ENCODE results near the gene SH3PXD2A.

Gene SH3PXD2A

DNA sequence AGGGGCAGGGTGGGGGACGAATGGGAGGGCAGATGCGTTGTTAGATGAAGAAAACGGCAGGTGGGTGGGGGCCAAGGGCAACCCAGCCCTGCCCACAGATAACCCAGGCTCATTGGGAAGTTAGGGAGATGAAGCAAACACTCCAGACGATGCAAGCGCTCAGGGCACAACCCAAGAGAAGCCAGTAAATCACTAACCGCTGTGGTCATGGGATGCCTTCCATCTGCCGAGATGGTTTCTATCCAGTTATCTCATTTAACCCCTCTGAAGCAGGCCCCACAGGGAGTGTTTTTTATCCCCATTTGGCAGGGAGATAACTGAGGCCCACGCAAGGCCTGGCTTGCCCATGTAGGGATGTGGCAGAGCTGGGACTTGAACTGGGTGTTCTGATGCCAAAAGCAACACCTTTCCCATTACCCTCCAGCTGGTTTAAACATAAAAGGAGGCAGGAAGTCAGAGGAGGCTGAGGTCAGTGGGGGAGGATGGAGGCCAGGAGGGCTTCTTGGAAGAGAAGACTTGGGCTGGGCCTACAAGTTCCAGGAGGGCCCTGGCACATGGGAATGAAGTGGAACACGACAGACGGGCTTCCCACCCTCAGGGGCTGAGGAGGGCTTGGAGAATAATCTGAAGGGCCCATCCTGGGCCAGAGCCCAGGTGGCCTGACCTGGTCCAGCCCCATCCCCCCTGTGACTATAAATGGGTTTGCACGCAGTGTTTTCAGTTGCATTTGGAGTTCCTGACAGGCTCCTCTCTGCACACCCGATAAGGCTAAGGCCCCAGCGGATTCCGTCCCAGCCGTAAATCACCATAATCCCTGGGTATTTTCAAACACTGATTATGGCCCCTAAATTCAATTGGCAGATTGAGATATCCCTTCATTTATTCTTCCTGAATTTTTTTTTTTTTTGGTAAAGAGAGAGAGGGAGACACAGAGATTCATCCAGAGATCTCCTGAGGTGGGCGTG lies 281.0 kb downstream of the SH3PXD2A start:
- H3K36me3 ChIP-seq (ENCODE audit: control insufficient read depth, insufficient read depth, low read length), result no peaks in the 10 kb centered on the region
- H3K9me3 ChIP-seq (ENCODE audit: control insufficient read depth, insufficient read depth, low read length), result no peaks in the 10 kb centered on the region
- no peak overlapping the region for H3K27ac ChIP-seq (ENCODE audit: low read length)
- no peak overlapping the region for H3K4me3 ChIP-seq (ENCODE audit: low read length)
- no peak for DNase-seq (ENCODE audit: low read depth, low spot score)
- no peaks in the 10 kb centered on the region for H3K27me3 ChIP-seq (ENCODE audit: control insufficient read depth, insufficient read depth, low read length)
- WGBS (ENCODE audit: insufficient coverage, insufficient read length), result no CpG with 5 or more reads among the region's 16 CpGs
- no peaks in the 10 kb centered on the region; the same call in 1 of the 2 replicates for H3K4me1 ChIP-seq (ENCODE audit: control insufficient read depth, insufficient read depth, low read length)

GRCh38 chr10:103573205-103573487 lies 282.2 kb downstream of the SH3PXD2A start:
- no peak overlapping the region for H3K4me3 ChIP-seq (ENCODE audit: low read length)
- no peaks in the 10 kb centered on the region for H3K36me3 ChIP-seq (ENCODE audit: control insufficient read depth, insufficient read depth, low read length)
- H3K4me1 ChIP-seq (ENCODE audit: control insufficient read depth, insufficient read depth, low read length), result no peaks in the 10 kb centered on the region; the same call in 1 of the 2 replicates
- H3K9me3 ChIP-seq (ENCODE audit: control insufficient read depth, insufficient read depth, low read length), result no peaks in the 10 kb centered on the region
- H3K27ac ChIP-seq (ENCODE audit: low read length), result no peak overlapping the region
- no peak for DNase-seq (ENCODE audit: low read depth, low spot score)
- WGBS (ENCODE audit: insufficient coverage, insufficient read length), result no CpG with 5 or more reads among the region's 7 CpGs
- no peaks in the 10 kb centered on the region for H3K27me3 ChIP-seq (ENCODE audit: control insufficient read depth, insufficient read depth, low read length)

DNA sequence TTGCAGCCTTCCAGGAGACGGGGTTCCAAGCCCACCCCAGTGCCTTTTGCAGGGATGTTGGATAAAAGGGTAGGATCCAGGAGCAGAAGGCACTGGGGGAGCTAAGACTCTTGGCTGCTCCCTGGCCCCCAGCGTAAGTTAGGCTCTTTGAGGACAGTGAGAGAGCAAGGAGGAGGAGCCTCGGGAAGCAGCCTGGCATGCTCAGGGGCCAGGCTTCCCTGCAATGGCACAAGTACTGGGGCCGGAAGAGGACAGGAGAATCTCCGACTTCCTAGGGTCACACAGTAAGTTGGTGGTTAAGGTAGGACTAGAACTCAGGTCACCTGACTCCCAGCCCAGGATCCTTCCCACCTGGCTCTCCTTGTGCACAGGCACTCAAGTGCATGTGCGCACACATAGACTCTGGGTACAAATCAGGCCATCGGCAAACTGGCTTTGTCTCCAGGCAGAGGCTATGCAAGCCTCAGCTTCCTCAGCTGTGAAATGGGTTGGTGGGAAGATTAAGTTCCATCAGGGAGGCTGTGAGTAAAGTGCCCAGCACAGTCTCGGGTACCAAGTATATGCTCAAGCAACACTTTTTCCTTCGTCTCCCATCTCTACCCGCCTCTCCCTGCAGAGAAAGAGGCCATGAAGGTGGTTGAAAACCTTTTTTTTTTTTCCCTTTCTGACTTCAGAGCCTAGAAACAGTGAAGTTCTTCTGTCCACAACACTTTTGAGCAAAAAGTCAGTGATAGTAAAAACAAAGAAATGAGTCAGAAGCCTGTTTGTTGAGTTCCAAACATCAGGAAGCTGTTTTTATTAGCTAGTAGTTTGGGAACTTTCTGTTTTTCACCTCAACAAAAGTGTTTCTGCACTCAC lies 282.8 kb downstream of the SH3PXD2A start:
- WGBS (ENCODE audit: insufficient coverage, insufficient read length), result no CpG with 5 or more reads among the region's 10 CpGs
- H3K27ac ChIP-seq (ENCODE audit: low read length), result no peak overlapping the region
- H3K27me3 ChIP-seq (ENCODE audit: control insufficient read depth, insufficient read depth, low read length), result no peaks in the 10 kb centered on the region
- no peak overlapping the region for H3K4me3 ChIP-seq (ENCODE audit: low read length)
- no peaks in the 10 kb centered on the region for H3K9me3 ChIP-seq (ENCODE audit: control insufficient read depth, insufficient read depth, low read length)
- DNase-seq (ENCODE audit: low read depth, low spot score), result no peak
- no peaks in the 10 kb centered on the region for H3K36me3 ChIP-seq (ENCODE audit: control insufficient read depth, insufficient read depth, low read length)
- H3K4me1 ChIP-seq (ENCODE audit: control insufficient read depth, insufficient read depth, low read length), result no peaks in the 10 kb centered on the region; the same call in 1 of the 2 replicates

- no CpG with 5 or more reads among the region's 18 CpGs for whole genome bisulfite sequencing (ENCODE audit: insufficient coverage, insufficient read length)
- no peaks in the 10 kb centered on the region for H3K9me3 ChIP-seq (ENCODE audit: control insufficient read depth, insufficient read depth, low read length)
These were observed 283.8 kb downstream of the SH3PXD2A start for GRCh38 chr10:103571656-103571975.

GRCh38 chr10:103570844-103571655 lies 284.3 kb downstream of the SH3PXD2A start:
- no peak overlapping the region for H3K4me3 ChIP-seq (ENCODE audit: low read length)
- no peaks in the 10 kb centered on the region; the same call in 1 of the 2 replicates for H3K4me1 ChIP-seq (ENCODE audit: control insufficient read depth, insufficient read depth, low read length)
- H3K9me3 ChIP-seq (ENCODE audit: control insufficient read depth, insufficient read depth, low read length), result no peaks in the 10 kb centered on the region
- H3K27me3 ChIP-seq (ENCODE audit: control insufficient read depth, insufficient read depth, low read length), result no peaks in the 10 kb centered on the region
- no CpG with 5 or more reads among the region's 28 CpGs for WGBS (ENCODE audit: insufficient coverage, insufficient read length)
- H3K36me3 ChIP-seq (ENCODE audit: control insufficient read depth, insufficient read depth, low read length), result no peaks in the 10 kb centered on the region
- DNase-seq (ENCODE audit: low read depth, low spot score), result no peak
- no peak overlapping the region for H3K27ac ChIP-seq (ENCODE audit: low read length)

More at GRCh38 chr10:103571656-103571975, 283.8 kb downstream of the SH3PXD2A start:
- H3K36me3 ChIP-seq (ENCODE audit: control insufficient read depth, insufficient read depth, low read length), result no peaks in the 10 kb centered on the region
- no peak for DNase-seq (ENCODE audit: low read depth, low spot score)
- no peak overlapping the region for H3K4me3 ChIP-seq (ENCODE audit: low read length)
- H3K4me1 ChIP-seq (ENCODE audit: control insufficient read depth, insufficient read depth, low read length), result no peaks in the 10 kb centered on the region; the same call in 1 of the 2 replicates
- H3K27ac ChIP-seq (ENCODE audit: low read length), result no peak overlapping the region
- no peaks in the 10 kb centered on the region for H3K27me3 ChIP-seq (ENCODE audit: control insufficient read depth, insufficient read depth, low read length)

- Histone ChIP-seq H3K9me3 (ENCODE audit: control insufficient read depth, insufficient read depth, low read length) (no peaks in the 10 kb centered on the region), H3K4me1 (ENCODE audit: control insufficient read depth, insufficient read depth, low read length) (no peaks in the 10 kb centered on the region; the same call in 1 of the 2 replicates), H3K27ac (ENCODE audit: low read length) (no peak overlapping the region), H3K27me3 (ENCODE audit: control insufficient read depth, insufficient read depth, low read length) (no peaks in the 10 kb centered on the region), H3K4me3 (ENCODE audit: low read length) (no peak overlapping the region), H3K36me3 (ENCODE audit: control insufficient read depth, insufficient read depth, low read length) (no peaks in the 10 kb centered on the region)
- no CpG with 5 or more reads among the region's 5 CpGs for WGBS (ENCODE audit: insufficient coverage, insufficient read length)
- no peak for DNase-seq (ENCODE audit: low read depth, low spot score)
These were observed 285.5 kb downstream of the SH3PXD2A start for GRCh38 chr10:103569896-103570295.

DNA sequence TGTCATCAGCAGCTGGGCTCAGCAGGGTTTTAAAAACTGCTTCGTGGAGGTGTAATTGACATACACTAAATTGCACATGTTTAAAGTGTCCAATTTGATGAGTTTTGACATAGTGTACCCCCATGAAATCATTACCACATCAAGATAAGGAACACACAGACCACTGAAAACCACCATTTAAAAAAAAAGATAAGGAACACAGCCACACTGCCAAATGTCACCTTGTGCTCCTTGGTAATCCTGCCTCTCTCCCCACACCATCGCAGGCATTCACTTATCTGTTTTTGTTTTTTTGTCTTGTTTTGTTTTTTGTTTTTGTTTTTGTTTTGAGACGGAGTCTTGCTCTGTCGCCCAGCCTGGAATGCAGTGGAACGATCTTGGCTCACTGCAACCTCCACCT lies 286.9 kb downstream of the SH3PXD2A start:
- WGBS (ENCODE audit: insufficient coverage, insufficient read length), result no CpG with 5 or more reads among the region's 5 CpGs
- no peak overlapping the region for H3K4me3 ChIP-seq (ENCODE audit: low read length)

DNA sequence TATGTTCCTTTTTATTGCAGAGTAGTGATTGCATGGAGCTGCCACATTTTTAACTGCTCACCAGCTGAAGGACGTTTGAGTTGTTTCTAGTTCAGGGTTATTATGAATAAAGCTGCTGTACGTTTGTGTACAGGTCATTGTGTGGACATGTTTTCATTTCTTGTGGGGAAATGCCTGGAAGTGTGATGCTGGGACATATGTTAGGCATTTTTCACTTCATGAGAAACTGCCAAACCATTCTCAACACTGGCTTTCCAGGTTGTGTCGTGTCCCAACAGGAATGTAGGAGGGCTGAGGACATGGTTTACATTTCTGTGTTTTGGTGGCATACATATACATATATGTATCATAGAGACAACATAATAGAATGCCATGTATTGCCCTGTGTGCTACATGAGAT lies 288.8 kb downstream of the SH3PXD2A start:
- no peaks in the 10 kb centered on the region for H3K36me3 ChIP-seq (ENCODE audit: control insufficient read depth, insufficient read depth, low read length)
- no peak overlapping the region for H3K27ac ChIP-seq (ENCODE audit: low read length)
- H3K27me3 ChIP-seq (ENCODE audit: control insufficient read depth, insufficient read depth, low read length), result no peaks in the 10 kb centered on the region
- H3K9me3 ChIP-seq (ENCODE audit: control insufficient read depth, insufficient read depth, low read length), result no peaks in the 10 kb centered on the region
- WGBS (ENCODE audit: insufficient coverage, insufficient read length), result no CpG with 5 or more reads among the region's 3 CpGs
- H3K4me3 ChIP-seq (ENCODE audit: low read length), result no peak overlapping the region
- H3K4me1 ChIP-seq (ENCODE audit: control insufficient read depth, insufficient read depth, low read length), result no peaks in the 10 kb centered on the region; the same call in 1 of the 2 replicates
- no peak for DNase-seq (ENCODE audit: low read depth, low spot score)

More for the DNA sequence above, 286.9 kb downstream of the SH3PXD2A start:
- H3K27me3 ChIP-seq (ENCODE audit: control insufficient read depth, insufficient read depth, low read length), result no peaks in the 10 kb centered on the region
- H3K36me3 ChIP-seq (ENCODE audit: control insufficient read depth, insufficient read depth, low read length), result no peaks in the 10 kb centered on the region
- no peak for DNase-seq (ENCODE audit: low read depth, low spot score)
- no peaks in the 10 kb centered on the region; the same call in 1 of the 2 replicates for H3K4me1 ChIP-seq (ENCODE audit: control insufficient read depth, insufficient read depth, low read length)
- H3K27ac ChIP-seq (ENCODE audit: low read length), result no peak overlapping the region
- no peaks in the 10 kb centered on the region for H3K9me3 ChIP-seq (ENCODE audit: control insufficient read depth, insufficient read depth, low read length)

DNA sequence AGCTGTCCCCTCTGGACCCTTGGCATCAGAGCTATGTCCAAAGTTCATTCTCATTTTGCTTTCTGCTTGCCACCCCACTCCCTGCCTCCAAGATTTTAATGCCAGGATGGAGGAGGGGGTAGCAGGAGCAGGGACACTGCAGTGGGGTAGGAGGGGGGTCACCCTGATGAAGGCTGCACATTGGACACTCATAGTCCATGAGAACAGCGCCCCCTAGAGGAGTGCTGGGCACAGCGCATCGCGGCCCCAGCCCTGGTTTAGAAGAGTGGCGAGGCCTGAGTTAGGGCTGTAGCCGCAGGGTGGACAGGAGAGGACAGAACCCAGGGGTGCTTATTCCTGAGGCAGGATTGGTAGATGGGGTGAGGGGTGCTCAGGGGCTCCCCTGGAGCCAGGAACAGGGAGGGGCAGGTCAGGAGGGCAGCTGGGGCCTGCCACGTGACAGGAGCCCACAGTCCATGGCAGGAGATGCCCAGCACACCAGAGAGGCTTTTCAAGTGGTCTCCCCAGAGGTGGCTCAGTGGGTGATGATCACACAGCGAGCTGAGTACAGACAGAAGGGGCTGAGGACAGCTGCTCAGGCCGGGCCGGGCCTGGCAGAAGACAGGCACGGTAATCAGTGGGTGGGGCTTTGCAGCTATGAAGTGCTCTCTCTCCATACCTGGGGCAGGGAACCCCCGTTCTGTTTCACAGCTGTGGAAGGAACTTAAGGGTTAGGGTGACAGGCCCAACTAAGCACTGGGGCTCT lies 290.4 kb downstream of the SH3PXD2A start:
- no peak for DNase-seq (ENCODE audit: low read depth, low spot score)
- H3K9me3 ChIP-seq (ENCODE audit: control insufficient read depth, insufficient read depth, low read length), result no peaks in the 10 kb centered on the region
- H3K4me1 ChIP-seq (ENCODE audit: control insufficient read depth, insufficient read depth, low read length), result no peaks in the 10 kb centered on the region
- no peak overlapping the region for H3K4me3 ChIP-seq (ENCODE audit: low read length)
- H3K27ac ChIP-seq (ENCODE audit: low read length), result no peak overlapping the region
- H3K36me3 ChIP-seq (ENCODE audit: control insufficient read depth, insufficient read depth, low read length), result no peaks in the 10 kb centered on the region
- no peaks in the 10 kb centered on the region for H3K27me3 ChIP-seq (ENCODE audit: control insufficient read depth, insufficient read depth, low read length)
- no CpG with 5 or more reads among the region's 12 CpGs for WGBS (ENCODE audit: insufficient coverage, insufficient read length)

Data from iPS DF 6.9 (cell line).